Neural crest cell (in vitro differentiated cells): Measurements from ENCODE around the gene ME3. TPM values are rescaled to one million over a fixed set of nuclear protein-coding genes. Genes with fewer than 3 reads are reported as not detected.

ENCODE experiments used
- DNase-seq: peaks from one replicate; pipeline ENCODE4 v3.0.0; 2021; ENCODE audit warnings: low read depth, mixed read lengths, low spot score
- H3K27ac Mint-ChIP-seq: one replicate; pipeline ENCODE4 v1.8.0; 2021; ENCODE audit warnings: mild to moderate bottlenecking, mixed read lengths; ENCODE audit not compliant: unreplicated experiment
- H3K27me3 Mint-ChIP-seq: 2 replicates; pipeline ENCODE4 v1.8.0; 2021; ENCODE audit warnings: low read depth, mild to moderate bottlenecking, mixed read lengths
- H3K36me3 Mint-ChIP-seq: 2 replicates; pipeline ENCODE4 v1.8.0; 2021; ENCODE audit warnings: low read depth, mild to moderate bottlenecking, mixed read lengths
- H3K4me1 Mint-ChIP-seq: 2 replicates; pipeline ENCODE4 v1.8.0; 2021; ENCODE audit warnings: mixed read lengths
- H3K4me3 Mint-ChIP-seq: one replicate; pipeline ENCODE4 v1.8.0; 2021; ENCODE audit warnings: mild to moderate bottlenecking, mixed read lengths
- H3K9me3 Mint-ChIP-seq: 2 replicates; pipeline ENCODE4 v1.8.0; 2021; ENCODE audit warnings: mixed read lengths
- CTCF ChIP-seq: fragments of 200-600 bp; sonication (generic); conservative IDR thresholded peaks from 2 replicates; pipeline ENCODE4 v1.5.0; 2021; ENCODE audit warnings: antibody characterized with exemption, mild to moderate bottlenecking
- total RNA-seq: library from RNA; stranded (reverse); gene quantifications from 2 replicates; pipeline ENCODE4 v1.2.1, GENCODE V29; 2021

Gene ME3
- total RNA-seq, 1 donor from 2014 or later, result 18.9 TPM

GRCh38 chr11:86459002-86459385 lies 213.4 kb downstream of the ME3 start:
- Mint-ChIP-seq H3K27me3 (no peaks in the 10 kb centered on the region), H3K27ac (no peak overlapping the region), H3K36me3 (no peaks in the 10 kb centered on the region), H3K4me3 (no peak overlapping the region), H3K9me3 (no peaks in the 10 kb centered on the region), H3K4me1 (peaks cover 25% of the 10 kb centered on the region)
- TF ChIP-seq CTCF, result no peak
- DNase-seq, result no peak

GRCh38 chr11:86458294-86459001 lies 214.0 kb downstream of the ME3 start:
- H3K27me3 Mint-ChIP-seq, result no peaks in the 10 kb centered on the region
- no peak overlapping the region for H3K27ac Mint-ChIP-seq
- TF ChIP-seq CTCF, result no peak
- no peak overlapping the region for H3K4me3 Mint-ChIP-seq
- DNase-seq, result no peak
- no peaks in the 10 kb centered on the region for H3K36me3 Mint-ChIP-seq
- H3K9me3 Mint-ChIP-seq, result no peaks in the 10 kb centered on the region
- H3K4me1 Mint-ChIP-seq, result peaks cover 25% of the 10 kb centered on the region

GRCh38 chr11:86456075-86456939 lies 216.1 kb downstream of the ME3 start:
- DNase-seq, result peak; percentile 94
- H3K9me3 Mint-ChIP-seq, result no peaks in the 10 kb centered on the region
- peaks cover 21% of the 10 kb centered on the region for H3K4me1 Mint-ChIP-seq
- peak; percentile 97 for TF ChIP-seq CTCF
- no peaks in the 10 kb centered on the region for H3K27me3 Mint-ChIP-seq
- H3K36me3 Mint-ChIP-seq, result no peaks in the 10 kb centered on the region
- H3K4me3 Mint-ChIP-seq, result no peak overlapping the region
- H3K27ac Mint-ChIP-seq, result peak overlapping the region; percentile 3

- no peaks in the 10 kb centered on the region for H3K9me3 Mint-ChIP-seq
- H3K27me3 Mint-ChIP-seq, result no peaks in the 10 kb centered on the region
- no peak for TF ChIP-seq CTCF
- H3K4me1 Mint-ChIP-seq, result peaks cover 13% of the 10 kb centered on the region
- no peak overlapping the region for H3K27ac Mint-ChIP-seq
- H3K36me3 Mint-ChIP-seq, result no peaks in the 10 kb centered on the region
- no peak overlapping the region for H3K4me3 Mint-ChIP-seq
- DNase-seq, result no peak
Observed at GRCh38 chr11:86453290-86454030, 219.0 kb downstream of the ME3 start.

GRCh38 chr11:86449993-86450629 lies 222.3 kb downstream of the ME3 start:
- no peaks in the 10 kb centered on the region for H3K27me3 Mint-ChIP-seq
- H3K4me1 Mint-ChIP-seq, result no peaks in the 10 kb centered on the region
- TF ChIP-seq CTCF, result no peak
- DNase-seq, result no peak
- H3K9me3 Mint-ChIP-seq, result no peaks in the 10 kb centered on the region
- H3K27ac Mint-ChIP-seq, result no peak overlapping the region
- no peak overlapping the region for H3K4me3 Mint-ChIP-seq
- H3K36me3 Mint-ChIP-seq, result peaks cover 3% of the 10 kb centered on the region
